Panc1 (cell line): ENCODE data around the gene FAM237A.

ENCODE experiments used
- CTCF ChIP-seq: fragments of 450-650 bp; IDR thresholded peaks from 2 replicates; pipeline ENCODE4 v1.5.1; 2017; ENCODE audit warnings: mild to moderate bottlenecking
- POLR2AphosphoS5 ChIP-seq: IDR thresholded peaks from 2 replicates; pipeline ENCODE4 v1.6.1; 2012; ENCODE audit warnings: mild to moderate bottlenecking, low read depth, low read length, moderate library complexity
- REST ChIP-seq, 2 experiments: IDR thresholded peaks; 2 replicates each; pipeline ENCODE4 v1.6.1; 2011 to 2012; ENCODE audit warnings: low read depth in 2 of 2, control low read depth in 1 of 2, low read length in 1 of 2, mild to moderate bottlenecking in 1 of 2, moderate library complexity in 1 of 2; ENCODE audit not compliant: insufficient read depth in 1 of 2
- TCF7L2 ChIP-seq: IDR thresholded peaks from 2 replicates; pipeline ENCODE4 v1.6.1; 2011; ENCODE audit warnings: mild to moderate bottlenecking, low read depth, low read length, inconsistent platforms

GRCh38 chr2:206696910-206697309, 54.6 kb downstream of the FAM237A start:
- TF ChIP-seq CTCF (no peak), TCF7L2 (no peak), POLR2AphosphoS5 (no peak), REST (IDR thresholded peaks at IDR 0.05; ENCODE audit: insufficient read depth in 1 of 2, low read depth in 2 of 2, low read length in 1 of 2) (no peak)
